Astrocyte (in vitro differentiated cells and primary cell): ENCODE measurements around the gene AP3B1. TPM values are rescaled to one million over a fixed set of nuclear protein-coding genes. Genes with fewer than 3 reads are reported as not detected.

Experiments used
- DNase-seq: peaks from one replicate; pipeline ENCODE4 v3.0.0-alpha.2; 2010; ENCODE audit warnings: low read depth
- FAIRE-seq: peaks from 2 replicates; lab custom pipeline; 2011; peaks lifted over from hg19 to GRCh38; lab: Jason Lieb, UNC
- H2AFZ ChIP-seq: 2 replicates; pipeline ENCODE4 v1.6.0; 2012; ENCODE audit warnings: low read depth, low read length, inconsistent platforms
- H3K27ac ChIP-seq: 2 replicates; pipeline ENCODE4 v1.5.1; 2011; ENCODE audit warnings: low read depth, low read length, inconsistent platforms
- H3K27me3 ChIP-seq: 2 replicates; pipeline ENCODE4 v1.6.0; 2011; ENCODE audit warnings: low read length, inconsistent platforms; ENCODE audit not compliant: insufficient read depth
- H3K36me3 ChIP-seq: 2 replicates; pipeline ENCODE4 v1.5.1; 2011; ENCODE audit warnings: low read length, inconsistent platforms; ENCODE audit not compliant: insufficient read depth
- H3K4me1 ChIP-seq: 2 replicates; pipeline ENCODE4 v1.5.1; 2011; ENCODE audit warnings: low read length, inconsistent platforms; ENCODE audit not compliant: insufficient read depth
- H3K4me2 ChIP-seq: 2 replicates; pipeline ENCODE4 v1.6.0; 2012; ENCODE audit warnings: low read length, inconsistent platforms
- H3K4me3 ChIP-seq: 2 replicates; pipeline ENCODE4 v1.5.1; 2011; ENCODE audit warnings: low read depth, mild to moderate bottlenecking, low read length, inconsistent platforms; ENCODE audit not compliant: insufficient read depth
- H3K79me2 ChIP-seq: 2 replicates; pipeline ENCODE4 v1.6.0; 2012; ENCODE audit warnings: mild to moderate bottlenecking, low read length, inconsistent platforms; ENCODE audit not compliant: insufficient read depth
- H3K9ac ChIP-seq: 2 replicates; pipeline ENCODE4 v1.6.0; 2012; ENCODE audit warnings: mild to moderate bottlenecking, low read length, inconsistent platforms
- H3K9me3 ChIP-seq: 2 replicates; pipeline ENCODE4 v1.5.1; 2012; ENCODE audit warnings: low read depth, mild to moderate bottlenecking, low read length, inconsistent platforms; ENCODE audit not compliant: insufficient read depth
- H4K20me1 ChIP-seq: 2 replicates; pipeline ENCODE4 v1.6.0; 2012; ENCODE audit warnings: low read length, inconsistent platforms; ENCODE audit not compliant: insufficient read depth
- H3K27ac Mint-ChIP-seq: one replicate; pipeline ENCODE4 v1.8.0; 2021; ENCODE audit warnings: mild to moderate bottlenecking, mixed read lengths; ENCODE audit not compliant: unreplicated experiment
- H3K27me3 Mint-ChIP-seq: one replicate; pipeline ENCODE4 v1.8.0; 2021; ENCODE audit warnings: low read depth, mixed read lengths; ENCODE audit not compliant: unreplicated experiment
- H3K36me3 Mint-ChIP-seq: one replicate; pipeline ENCODE4 v1.8.0; 2021; ENCODE audit warnings: low read depth, mixed read lengths; ENCODE audit not compliant: unreplicated experiment
- H3K4me1 Mint-ChIP-seq: one replicate; pipeline ENCODE4 v1.8.0; 2021; ENCODE audit warnings: low read depth, mixed read lengths; ENCODE audit not compliant: unreplicated experiment
- H3K4me3 Mint-ChIP-seq: one replicate; pipeline ENCODE4 v1.8.0; 2021; ENCODE audit warnings: mild to moderate bottlenecking, moderate library complexity, mixed read lengths; ENCODE audit not compliant: unreplicated experiment
- H3K9me3 Mint-ChIP-seq: one replicate; pipeline ENCODE4 v1.8.0; 2021; ENCODE audit warnings: mild to moderate bottlenecking, mixed read lengths; ENCODE audit not compliant: unreplicated experiment
- CTCF ChIP-seq: IDR thresholded peaks from 2 replicates; pipeline ENCODE4 v1.5.1; 2011; ENCODE audit warnings: low read depth, mild to moderate bottlenecking, inconsistent platforms, low read length, moderate library complexity; ENCODE audit not compliant: insufficient read depth
- EZH2 ChIP-seq: IDR thresholded peaks from 2 replicates; pipeline ENCODE4 v1.6.1; 2012; ENCODE audit warnings: mild to moderate bottlenecking, low read length, inconsistent platforms; ENCODE audit not compliant: insufficient read depth
- total RNA-seq: library from RNA; stranded (reverse); gene quantifications from 2 replicates; pipeline ENCODE4 v1.2.1, GENCODE V29; 2021

Gene AP3B1
- total RNA-seq, 1 donor from 2014 or later: 64.8 TPM

GRCh38 chr5:78327761-78328510 lies 33.4 kb upstream of the AP3B1 start:
- FAIRE-seq: no peak
- Histone ChIP-seq H3K4me2 (no peak overlapping the region), H3K27me3 (no peaks in the 10 kb centered on the region), H3K4me1 (no peaks in the 10 kb centered on the region), H3K27ac (no peak overlapping the region), H3K79me2 (no peaks in the 10 kb centered on the region), H4K20me1 (no peaks in the 10 kb centered on the region), H3K9me3 (no peaks in the 10 kb centered on the region), H3K9ac (no peak overlapping the region), H3K4me3 (no peak overlapping the region), H2AFZ (no peak overlapping the region), H3K36me3 (no peaks in the 10 kb centered on the region)
- Mint-ChIP-seq H3K36me3 (no peaks in the 10 kb centered on the region), H3K9me3 (no peaks in the 10 kb centered on the region), H3K27me3 (peaks cover 2% of the 10 kb centered on the region), H3K4me1 (peaks cover 12% of the 10 kb centered on the region), H3K27ac (peak overlapping the region; percentile 92), H3K4me3 (no peak overlapping the region)
- DNase-seq: no peak
- TF ChIP-seq CTCF (no peak), EZH2 (no peak)

- no peak overlapping the region for H2AFZ ChIP-seq
- TF ChIP-seq EZH2 (no peak), CTCF (no peak)
- H3K4me1 ChIP-seq: no peaks in the 10 kb centered on the region
- H3K4me3 ChIP-seq: no peak overlapping the region
- Mint-ChIP-seq H3K4me1 (peaks cover 12% of the 10 kb centered on the region), H3K27me3 (peaks cover 2% of the 10 kb centered on the region), H3K36me3 (no peaks in the 10 kb centered on the region), H3K4me3 (no peak overlapping the region), H3K9me3 (no peaks in the 10 kb centered on the region), H3K27ac (no peak overlapping the region)
- H3K36me3 ChIP-seq: no peaks in the 10 kb centered on the region
- no peaks in the 10 kb centered on the region for H3K9me3 ChIP-seq
- no peaks in the 10 kb centered on the region for H3K27me3 ChIP-seq
- FAIRE-seq: no peak
- no peak overlapping the region for H3K9ac ChIP-seq
- no peak overlapping the region for H3K4me2 ChIP-seq
- no peak for DNase-seq
- no peaks in the 10 kb centered on the region for H4K20me1 ChIP-seq
- no peaks in the 10 kb centered on the region for H3K79me2 ChIP-seq
- no peak overlapping the region for H3K27ac ChIP-seq
These were observed 32.4 kb upstream of the AP3B1 start for GRCh38 chr5:78326930-78327329.

GRCh38 chr5:78323241-78323640 lies 28.7 kb upstream of the AP3B1 start:
- Histone ChIP-seq H3K4me2 (no peak overlapping the region), H3K4me1 (no peaks in the 10 kb centered on the region), H4K20me1 (no peaks in the 10 kb centered on the region), H3K9me3 (no peaks in the 10 kb centered on the region), H3K36me3 (no peaks in the 10 kb centered on the region), H3K9ac (no peak overlapping the region), H2AFZ (no peak overlapping the region), H3K79me2 (no peaks in the 10 kb centered on the region), H3K27ac (no peak overlapping the region), H3K4me3 (no peak overlapping the region), H3K27me3 (no peaks in the 10 kb centered on the region)
- Mint-ChIP-seq H3K27ac (no peak overlapping the region), H3K36me3 (no peaks in the 10 kb centered on the region), H3K9me3 (no peaks in the 10 kb centered on the region), H3K27me3 (peaks cover 2% of the 10 kb centered on the region), H3K4me3 (no peak overlapping the region), H3K4me1 (peaks cover 2% of the 10 kb centered on the region)
- no peak for FAIRE-seq
- TF ChIP-seq CTCF: no peak
- TF ChIP-seq EZH2: no peak
- DNase-seq: no peak
